Neural cell (in vitro differentiated cells): ENCODE data around the gene CENPP.

Experiments
- CTCF ChIP-seq: fragments of 450-650 bp; IDR thresholded peaks from 2 replicates; pipeline ENCODE4 v1.5.1; 2014; ENCODE audit warnings: antibody characterized with exemption, mild to moderate bottlenecking, moderate library complexity; ENCODE audit not compliant: poor library complexity, severe bottlenecking
- MXI1 ChIP-seq: fragments of 450-650 bp; conservative IDR thresholded peaks from 2 replicates; pipeline ENCODE4 v1.6.1; 2014; ENCODE audit warnings: antibody characterized with exemption, mild to moderate bottlenecking; ENCODE audit not compliant: poor library complexity, severe bottlenecking
- POLR2AphosphoS5 ChIP-seq: IDR thresholded peaks from 2 replicates; pipeline ENCODE4 v1.6.1; 2012
- RAD21 ChIP-seq: fragments of 450-650 bp; conservative IDR thresholded peaks from 2 replicates; pipeline ENCODE4 v1.6.1; 2014; ENCODE audit warnings: antibody characterized with exemption, mild to moderate bottlenecking, moderate library complexity

GRCh38 chr9:92482329-92482728 lies 156.6 kb downstream of the CENPP start, which contains the start of gene ASPN:
- TF ChIP-seq CTCF, result no peak
- no peak for TF ChIP-seq POLR2AphosphoS5
- no peak for TF ChIP-seq RAD21
- no peak for TF ChIP-seq MXI1
